ENCODE measurements around the gene CHI3L1. TPM values are rescaled to one million over a fixed set of nuclear protein-coding genes. Genes with fewer than 3 reads are reported as not detected.

The CHI3L1 gene
- total RNA-seq, 2 experiments from 2014 or later, result not detected

DNA sequence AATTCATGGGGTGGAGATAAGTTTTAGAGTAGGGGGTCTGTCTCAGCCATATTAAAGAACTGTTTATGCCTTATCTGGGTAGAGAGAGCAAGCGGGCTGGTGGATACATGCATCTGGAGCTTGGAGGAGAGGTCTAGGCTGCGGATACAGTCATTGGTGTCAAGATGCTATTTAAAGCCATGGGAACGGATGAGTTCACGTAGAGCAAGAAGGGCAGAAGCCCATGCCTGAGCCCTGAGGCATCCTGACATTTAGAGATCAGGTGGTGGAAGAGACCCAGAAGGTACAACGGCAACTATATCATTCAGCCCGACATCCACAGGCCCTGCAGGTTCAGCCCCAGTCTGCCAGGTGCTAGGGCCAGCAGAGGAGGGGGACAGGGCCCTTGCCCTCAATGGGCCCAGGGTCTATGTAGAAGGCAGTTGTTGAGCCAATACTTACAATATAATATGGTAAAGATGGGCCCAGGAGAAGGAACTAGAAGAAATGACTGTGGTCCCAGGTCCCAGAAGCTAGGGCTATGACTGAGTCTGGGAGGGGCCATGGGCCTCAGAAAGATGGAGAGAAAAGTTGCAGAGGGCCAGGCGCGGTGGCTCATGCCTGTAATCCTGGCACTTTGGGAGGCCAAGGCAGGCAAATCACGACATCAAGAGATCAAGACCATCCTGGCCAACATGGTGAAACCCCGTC is 15.2 kb upstream of the CHI3L1 start:
- POLR2A ChIA-PET, result no interaction called here
- CTCF ChIA-PET, result no interaction called here
- H3K4me3 Mint-ChIP-seq, result no peak overlapping the region

DNA sequence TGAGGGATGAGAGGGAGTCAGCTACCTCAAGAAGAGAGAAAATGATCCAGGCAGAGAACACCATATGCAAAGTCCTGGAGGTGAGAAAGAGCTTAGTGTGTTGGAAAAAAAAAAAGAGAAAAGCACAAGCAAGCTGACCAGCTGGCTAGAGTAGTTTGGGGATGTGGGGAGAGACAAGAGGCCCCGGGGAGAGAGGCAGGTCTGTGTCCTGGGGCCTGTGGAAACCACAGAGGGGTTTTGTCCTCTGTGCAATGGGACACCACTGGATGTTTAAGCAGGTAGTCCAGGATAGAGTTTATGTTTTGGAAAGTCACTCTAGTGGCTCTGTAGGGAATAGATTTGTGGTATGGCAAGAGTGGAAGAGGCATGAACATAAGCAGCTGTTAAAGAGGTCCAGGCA is 14.4 kb upstream of the CHI3L1 start:
- H3K4me1 Mint-ChIP-seq, result no peaks in the 10 kb centered on the region
- no peaks in the 10 kb centered on the region for H3K9me3 Mint-ChIP-seq
- no peak overlapping the region for H3K27ac Mint-ChIP-seq
- CTCF ChIA-PET, result interaction anchor here (0.8 to 1.3 kb wide), 2 partner anchors 68 to 103 kb away, joined by 3 read pairs; no protein-coding TSS in a partner anchor
- H3K36me3 Mint-ChIP-seq (ENCODE audit: low read depth), result no peaks in the 10 kb centered on the region
- POLR2A ChIA-PET, result no interaction called here
- peaks cover 20% of the 10 kb centered on the region for H3K27me3 Mint-ChIP-seq
- DNase-seq, result no peak
- no peak overlapping the region for H3K4me3 Mint-ChIP-seq

More for the DNA sequence above, 15.2 kb upstream of the CHI3L1 start:
- no peak for DNase-seq
- no peaks in the 10 kb centered on the region for H3K36me3 Mint-ChIP-seq (ENCODE audit: low read depth)
- no peak overlapping the region for H3K27ac Mint-ChIP-seq
- peaks cover 20% of the 10 kb centered on the region for H3K27me3 Mint-ChIP-seq
- H3K9me3 Mint-ChIP-seq, result no peaks in the 10 kb centered on the region
- H3K4me1 Mint-ChIP-seq, result no peaks in the 10 kb centered on the region

DNA sequence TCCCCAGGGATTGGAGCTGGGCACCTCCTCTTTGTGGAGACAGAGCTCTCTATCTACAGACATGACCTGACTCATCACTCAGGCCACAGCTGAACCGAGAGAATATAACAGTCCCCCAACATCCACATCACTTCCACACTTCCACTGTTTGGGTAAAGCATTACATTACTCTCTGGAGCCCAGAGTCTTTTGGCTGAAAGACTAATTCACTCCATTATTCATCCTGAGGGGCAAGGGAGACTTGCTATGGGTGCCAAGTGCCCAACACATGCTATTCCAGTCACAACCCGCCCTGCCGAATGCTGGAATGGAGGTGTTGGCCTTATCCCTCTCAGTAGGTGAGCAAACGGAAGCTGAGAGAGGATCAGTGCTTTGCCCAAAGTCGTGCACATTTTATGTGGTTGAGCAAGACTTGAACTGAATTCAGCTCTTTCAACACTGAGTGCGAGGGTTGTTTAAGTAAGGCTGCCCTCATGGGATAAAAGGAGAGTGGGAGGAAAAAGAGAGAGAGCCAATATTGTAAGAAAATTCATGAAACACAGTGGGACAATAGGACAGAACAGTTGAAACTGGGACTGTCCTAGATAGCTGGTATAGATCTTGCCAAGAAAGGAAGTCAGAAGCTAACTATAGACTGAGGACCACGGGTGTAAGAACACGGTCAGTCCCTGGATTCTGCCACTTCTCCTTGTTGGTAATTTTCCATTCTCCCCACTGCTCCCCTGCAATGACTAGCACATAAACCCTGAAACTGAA is 13.5 kb upstream of the CHI3L1 start:
- DNase-seq, result no peak

DNA sequence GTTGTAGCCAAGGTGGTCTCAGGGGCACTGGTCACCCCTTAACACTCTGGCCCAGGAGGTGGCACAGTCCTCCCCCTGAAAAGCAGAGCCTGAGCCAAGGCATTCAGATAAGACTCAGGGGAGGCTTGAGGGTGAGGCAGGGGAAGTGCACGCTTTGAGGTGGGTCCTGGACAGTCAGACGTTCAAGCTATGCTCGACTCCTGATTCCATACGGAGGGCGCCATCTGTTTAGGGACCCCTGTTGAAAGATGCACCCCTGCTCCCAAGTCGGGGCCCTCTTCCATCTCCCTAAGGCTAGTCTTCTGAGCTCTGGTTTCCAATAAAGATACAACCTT is 12.9 kb upstream of the CHI3L1 start:
- H3K4me3 Mint-ChIP-seq, result no peak overlapping the region

More for the DNA sequence above, 13.5 kb upstream of the CHI3L1 start:
- POLR2A ChIA-PET, result no interaction called here
- no peak overlapping the region for H3K27ac Mint-ChIP-seq
- CTCF ChIA-PET, result interaction anchor here (0.5 to 1.3 kb wide), 5 partner anchors 17 to 721 kb away, joined by 3 to 4 read pairs (median 3); no protein-coding TSS in a partner anchor
- H3K4me1 Mint-ChIP-seq, result no peaks in the 10 kb centered on the region
- no peak overlapping the region for H3K4me3 Mint-ChIP-seq
- H3K27me3 Mint-ChIP-seq, result peaks cover 20% of the 10 kb centered on the region
- H3K9me3 Mint-ChIP-seq, result no peaks in the 10 kb centered on the region
- no peaks in the 10 kb centered on the region for H3K36me3 Mint-ChIP-seq (ENCODE audit: low read depth)

DNA sequence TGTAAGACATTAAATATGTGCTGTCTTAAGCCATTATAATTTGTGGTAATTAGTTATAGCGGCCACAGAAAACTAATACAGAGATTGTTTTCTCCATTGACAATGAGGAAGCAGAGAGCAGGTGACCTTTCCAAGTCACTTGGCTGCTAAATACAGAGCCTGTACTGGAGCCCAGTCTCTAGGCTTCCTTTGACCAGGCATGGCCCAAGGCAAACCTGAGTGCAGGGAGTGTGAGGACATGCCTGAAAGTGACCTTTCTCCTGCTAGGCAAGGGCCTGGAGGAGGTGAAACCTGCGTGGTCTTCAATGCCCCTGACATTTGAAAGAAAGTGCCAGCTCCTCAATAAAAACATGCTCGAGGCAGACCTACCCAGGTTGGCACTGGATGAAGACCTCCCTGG is 12.5 kb upstream of the CHI3L1 start:
- POLR2A ChIA-PET, result no interaction called here

More for the DNA sequence above, 12.9 kb upstream of the CHI3L1 start:
- H3K27ac Mint-ChIP-seq, result no peak overlapping the region
- no peak for DNase-seq
- H3K4me1 Mint-ChIP-seq, result no peaks in the 10 kb centered on the region
- H3K27me3 Mint-ChIP-seq, result peaks cover 20% of the 10 kb centered on the region
- ChIA-PET POLR2A (no interaction called here), CTCF (interaction anchor here (0.5 to 1.2 kb wide), 3 partner anchors 17 to 721 kb away, joined by 3 to 4 read pairs (median 3); no protein-coding TSS in a partner anchor)
- H3K36me3 Mint-ChIP-seq (ENCODE audit: low read depth), result no peaks in the 10 kb centered on the region
- H3K9me3 Mint-ChIP-seq, result no peaks in the 10 kb centered on the region

DNA sequence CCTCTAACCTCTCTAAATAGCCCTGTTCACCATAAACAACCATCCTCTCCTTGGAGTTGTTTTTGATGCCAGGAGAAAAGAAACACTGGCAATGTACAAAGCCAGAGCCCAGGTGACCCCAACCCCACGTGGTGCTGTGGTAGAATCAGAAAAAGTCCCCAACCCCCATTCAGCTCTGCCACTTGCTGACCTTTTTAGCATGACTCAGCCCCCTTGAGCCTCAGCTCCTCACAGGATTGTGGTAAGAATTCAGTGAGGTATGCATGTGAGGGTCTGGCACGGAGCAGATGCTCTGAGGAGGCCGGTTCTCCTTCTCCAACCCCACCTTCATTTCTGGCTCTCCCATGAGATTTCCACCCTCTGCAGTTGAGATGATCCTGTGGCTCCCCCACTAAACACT is 11.1 kb upstream of the CHI3L1 start:
- CTCF ChIA-PET, result interaction anchor here (0.6 to 1.8 kb wide), 2 partner anchors 17 to 80 kb away, joined by 3 to 4 read pairs; no protein-coding TSS in a partner anchor

More for the DNA sequence above, 12.5 kb upstream of the CHI3L1 start:
- no peak overlapping the region for H3K27ac Mint-ChIP-seq
- no peak for DNase-seq
- no peak overlapping the region for H3K4me3 Mint-ChIP-seq
- no peaks in the 10 kb centered on the region for H3K4me1 Mint-ChIP-seq
- CTCF ChIA-PET, result interaction anchor here (0.5 to 1.2 kb wide), 3 partner anchors 10 to 603 kb away, joined by 3 to 6 read pairs (median 4); no protein-coding TSS in a partner anchor
- no peaks in the 10 kb centered on the region for H3K36me3 Mint-ChIP-seq (ENCODE audit: low read depth)
- H3K9me3 Mint-ChIP-seq, result no peaks in the 10 kb centered on the region
- H3K27me3 Mint-ChIP-seq, result peaks cover 20% of the 10 kb centered on the region

DNA sequence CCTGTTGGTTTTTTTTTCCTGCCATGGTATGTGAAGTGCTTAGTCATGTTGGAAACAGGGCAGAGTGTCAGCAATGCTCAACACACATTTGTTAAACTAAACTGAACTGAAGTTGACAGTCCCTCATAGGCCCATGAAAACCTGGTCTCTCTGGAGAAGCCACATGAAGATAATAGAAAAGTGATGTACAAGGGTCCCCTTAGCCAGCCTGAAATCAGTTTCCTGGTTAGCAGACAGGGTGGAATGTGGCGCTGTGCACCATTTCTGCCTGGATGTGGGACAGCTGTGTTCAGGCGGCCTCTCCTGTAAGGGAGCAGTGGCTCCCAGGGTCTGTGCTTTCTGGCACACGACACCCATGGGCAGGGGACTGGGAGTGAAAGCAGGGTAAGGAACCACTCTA is 9.9 kb upstream of the CHI3L1 start:
- Mint-ChIP-seq H3K4me1 (no peaks in the 10 kb centered on the region), H3K27me3 (peaks cover 14% of the 10 kb centered on the region), H3K9me3 (no peaks in the 10 kb centered on the region), H3K4me3 (no peak overlapping the region), H3K36me3 (ENCODE audit: low read depth) (no peaks in the 10 kb centered on the region), H3K27ac (no peak overlapping the region)
- POLR2A ChIA-PET, result no interaction called here
- no peak for DNase-seq
- CTCF ChIA-PET, result interaction anchor here (0.9 to 1.8 kb wide), 3 partner anchors 13 to 189 kb away, joined by 4 to 6 read pairs (median 4); no protein-coding TSS in a partner anchor

More for the DNA sequence above, 11.1 kb upstream of the CHI3L1 start:
- no peaks in the 10 kb centered on the region for H3K36me3 Mint-ChIP-seq (ENCODE audit: low read depth)
- no peak overlapping the region for H3K27ac Mint-ChIP-seq
- POLR2A ChIA-PET, result no interaction called here
- peaks cover 16% of the 10 kb centered on the region for H3K27me3 Mint-ChIP-seq
- no peak overlapping the region for H3K4me3 Mint-ChIP-seq
- no peak for DNase-seq
- no peaks in the 10 kb centered on the region for H3K4me1 Mint-ChIP-seq
- no peaks in the 10 kb centered on the region for H3K9me3 Mint-ChIP-seq

DNA sequence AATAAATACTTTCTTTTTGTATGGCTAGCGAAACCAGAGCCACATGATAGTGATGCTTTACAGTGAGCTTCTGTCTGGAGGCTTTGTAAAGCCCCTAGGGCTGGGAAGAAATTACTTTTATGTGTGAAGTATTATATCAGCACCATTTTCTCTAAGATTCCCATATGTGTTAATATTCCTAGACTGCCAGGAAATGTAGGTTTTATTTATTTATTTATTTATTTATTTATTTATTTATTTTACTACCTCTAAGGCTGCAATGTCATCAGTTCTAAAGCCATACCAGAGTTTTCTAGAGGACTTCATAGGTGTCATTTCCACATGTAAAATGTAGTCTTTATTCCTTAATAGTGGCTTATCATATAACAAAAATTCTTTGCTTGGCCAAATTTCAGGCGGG is 4.4 kb upstream of the CHI3L1 start:
- ChIA-PET POLR2A (no interaction called here), CTCF (no interaction called here)
- Mint-ChIP-seq H3K9me3 (no peaks in the 10 kb centered on the region), H3K27ac (no peak overlapping the region), H3K4me3 (no peak overlapping the region), H3K27me3 (peaks cover 2% of the 10 kb centered on the region), H3K36me3 (ENCODE audit: low read depth) (no peaks in the 10 kb centered on the region), H3K4me1 (no peaks in the 10 kb centered on the region)
- DNase-seq, result no peak

DNA sequence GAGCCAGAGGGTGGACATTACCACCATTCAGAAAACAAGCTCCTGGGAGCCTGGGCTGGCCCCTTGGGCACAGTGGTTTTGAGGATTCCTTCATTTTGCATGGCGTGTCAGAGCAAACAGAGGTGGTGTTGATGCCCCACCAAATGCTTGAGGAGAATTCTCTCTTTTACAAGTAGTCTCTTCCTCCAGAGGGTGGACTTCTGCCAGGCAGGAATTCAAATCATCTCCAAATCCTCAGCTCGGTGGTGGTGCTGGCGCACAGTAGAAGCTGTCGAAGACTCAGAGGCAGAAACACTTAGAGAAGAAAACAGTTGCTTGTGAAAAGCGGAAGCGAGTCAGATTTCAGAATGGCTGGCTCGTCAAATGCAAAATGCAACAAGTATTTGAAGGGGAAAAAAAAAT is 3.4 kb upstream of the CHI3L1 start:
- no peaks in the 10 kb centered on the region for H3K9me3 Mint-ChIP-seq
- ChIA-PET POLR2A (no interaction called here), CTCF (no interaction called here)
- H3K27ac Mint-ChIP-seq, result no peak overlapping the region
- H3K4me1 Mint-ChIP-seq, result no peaks in the 10 kb centered on the region
- no peaks in the 10 kb centered on the region for H3K36me3 Mint-ChIP-seq (ENCODE audit: low read depth)
- no peak overlapping the region for H3K4me3 Mint-ChIP-seq
- peaks cover 2% of the 10 kb centered on the region for H3K27me3 Mint-ChIP-seq
- DNase-seq, result no peak

DNA sequence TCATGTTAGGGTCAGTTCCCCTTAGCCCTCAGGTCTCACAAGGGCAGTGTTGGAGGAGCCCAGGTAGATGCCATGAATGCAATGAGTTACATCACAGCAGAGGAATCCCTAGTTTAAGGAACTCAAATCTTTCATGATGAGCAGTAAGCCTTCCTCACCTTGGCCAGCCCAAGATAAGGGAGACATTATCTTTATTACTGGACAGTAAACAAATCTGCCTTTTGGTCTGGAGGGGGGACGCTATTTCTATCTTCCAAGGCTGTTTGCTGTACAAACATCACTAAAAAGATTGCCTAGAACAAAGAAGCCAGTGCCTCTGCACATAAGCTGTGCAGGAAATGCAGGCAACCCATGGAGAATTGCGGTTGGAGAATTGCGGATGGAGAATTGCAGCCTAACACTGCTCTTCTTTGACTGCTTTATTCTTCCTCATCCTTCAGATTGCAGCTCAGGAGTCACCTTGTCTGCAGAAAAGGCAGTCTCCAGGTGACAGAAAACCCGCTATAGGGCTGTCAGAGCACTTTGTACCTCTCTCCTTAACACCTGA is 2.3 kb upstream of the CHI3L1 start:
- Mint-ChIP-seq H3K9me3 (no peaks in the 10 kb centered on the region), H3K4me3 (no peak overlapping the region), H3K27me3 (peaks cover 2% of the 10 kb centered on the region), H3K36me3 (ENCODE audit: low read depth) (no peaks in the 10 kb centered on the region), H3K4me1 (no peaks in the 10 kb centered on the region), H3K27ac (no peak overlapping the region)
- no peak for DNase-seq
- CTCF ChIA-PET, result no interaction called here
- POLR2A ChIA-PET, result no interaction called here

DNA sequence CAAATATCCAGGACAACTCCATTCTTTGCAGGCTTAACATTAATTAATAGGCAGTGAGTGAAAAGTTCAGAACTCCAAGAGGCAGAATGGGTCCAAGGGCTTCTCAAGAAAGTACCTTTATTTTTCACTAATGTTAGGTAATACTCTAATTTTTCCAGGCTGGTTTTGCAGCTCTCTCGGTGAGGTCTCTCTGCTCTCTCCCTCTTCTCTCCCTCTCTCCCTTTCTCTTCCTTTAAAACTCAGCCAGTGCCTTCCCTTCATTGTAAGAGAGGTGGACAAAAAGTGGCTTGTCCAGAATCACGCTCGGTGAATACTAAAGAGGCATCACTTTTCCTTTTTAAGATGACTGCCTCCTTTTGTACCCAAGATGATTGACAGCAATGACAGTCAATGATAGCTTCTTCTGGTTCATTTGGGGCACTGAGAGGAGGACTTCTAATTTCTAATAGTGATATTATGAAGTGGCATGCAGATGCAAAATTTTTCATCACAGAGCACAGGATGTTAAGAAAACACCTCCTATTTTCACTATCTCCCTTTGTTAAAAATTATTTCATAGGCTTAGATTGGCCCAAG is 1.3 kb upstream of the CHI3L1 start:
- no peaks in the 10 kb centered on the region for H3K36me3 Mint-ChIP-seq (ENCODE audit: low read depth)
- H3K4me1 Mint-ChIP-seq, result no peaks in the 10 kb centered on the region
- CTCF ChIA-PET, result no interaction called here
- DNase-seq, result no peak
- H3K27ac Mint-ChIP-seq, result no peak overlapping the region
- H3K4me3 Mint-ChIP-seq, result no peak overlapping the region
- no peaks in the 10 kb centered on the region for H3K9me3 Mint-ChIP-seq
- POLR2A ChIA-PET, result no interaction called here
- H3K27me3 Mint-ChIP-seq, result peaks cover 2% of the 10 kb centered on the region

DNA sequence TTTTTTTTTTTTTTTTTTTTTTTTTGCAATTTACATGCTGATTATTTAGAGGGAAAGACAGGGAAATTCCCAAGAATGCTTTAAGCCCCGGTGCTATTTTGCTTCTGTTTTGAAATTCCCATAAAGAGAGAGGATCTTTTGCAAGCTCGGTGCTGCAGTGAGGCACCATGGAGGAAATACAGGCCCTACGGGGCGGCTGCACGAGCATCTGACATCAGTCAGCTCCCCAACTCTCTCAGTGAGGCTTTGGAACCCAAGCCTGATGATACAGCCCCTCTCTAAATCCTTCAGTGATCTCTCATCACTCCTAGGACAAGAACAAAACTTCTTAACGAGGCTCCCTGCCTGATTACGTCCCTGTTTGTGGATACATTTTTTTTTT is 791 bp upstream of the CHI3L1 start:
- Mint-ChIP-seq H3K4me1 (no peaks in the 10 kb centered on the region), H3K27ac (no peak overlapping the region), H3K9me3 (no peaks in the 10 kb centered on the region), H3K4me3 (no peak overlapping the region), H3K27me3 (peaks cover 2% of the 10 kb centered on the region), H3K36me3 (ENCODE audit: low read depth) (no peaks in the 10 kb centered on the region)
- DNase-seq, result no peak
- ChIA-PET POLR2A (no interaction called here), CTCF (no interaction called here)

DNA sequence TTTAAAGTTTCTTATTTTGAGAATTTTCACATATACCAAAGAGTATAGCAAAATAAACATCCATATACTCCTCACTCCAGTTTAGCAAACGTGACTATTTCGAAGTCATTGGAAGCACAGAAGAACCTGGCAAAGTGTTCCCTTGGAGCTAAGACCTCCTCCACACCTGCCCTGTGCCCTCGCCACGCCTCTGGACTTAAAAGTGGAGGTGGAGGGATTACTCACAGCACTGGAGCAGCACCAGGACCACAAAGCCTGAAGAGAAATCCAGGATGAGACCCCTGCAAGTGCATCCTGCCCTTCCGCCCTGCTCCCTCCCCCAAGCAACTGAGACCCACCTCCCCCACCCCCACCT is 436 bp downstream of the CHI3L1 start:
- Mint-ChIP-seq H3K4me3 (no peak overlapping the region), H3K27me3 (peaks cover 2% of the 10 kb centered on the region), H3K9me3 (no peaks in the 10 kb centered on the region), H3K36me3 (ENCODE audit: low read depth) (no peaks in the 10 kb centered on the region), H3K27ac (no peak overlapping the region), H3K4me1 (no peaks in the 10 kb centered on the region)
- ChIA-PET POLR2A (no interaction called here), CTCF (no interaction called here)
- DNase-seq, result no peak

All from activated CD4-positive, alpha-beta T cell treated with anti-CD3 and anti-CD28 coated beads, Interleukin-2, amount 10 ng/mL, durations not matched to agents 7 days and 5 days (primary cell).